HCT116 (cell line): ENCODE results near the gene BARX1. TPM values are rescaled to one million over a fixed set of nuclear protein-coding genes. Genes with fewer than 3 reads are reported as not detected.
"Not testable (repeated sequence)": the region's sequence is repeated elsewhere in the genome, so short reads cannot be mapped to it uniquely, and the experiment has no call there.

ENCODE experiments used
- ATAC-seq: fragments of 200-7000 bp; cut with Tn5 transposase; 2 replicates; pipeline ENCODE4 v1.9.1; 2020; ENCODE audit warnings: mild to moderate bottlenecking, moderate library complexity
- BruUV-seq: library from RNA; stranded (reverse); fragments of 400-500 nt; replicated peaks from 2 replicates; lab custom pipeline; 2021; lab: Mats Ljungman, UMichigan
- CTCF ChIA-PET: fragments of 300-600 bp; sonication (Branson Sonifier 250); formaldehyde crosslinking; loops from one replicate; lab custom pipeline; 2021; ENCODE audit warnings: antibody characterized with exemption; lab: Charles Lee
- POLR2A ChIA-PET: fragments of 300-600, 350-600 bp; sonication (Branson Sonifier 250); formaldehyde crosslinking; loops from one replicate; lab custom pipeline; 2021; ENCODE audit warnings: antibody characterized with exemption; lab: Charles Lee
- RAD21 ChIA-PET, 2 experiments: fragments of 300-600 bp; sonication (Branson Sonifier 250); formaldehyde crosslinking; loops; one replicate each; lab custom pipeline; 2023; ENCODE audit warnings: low total read pairs in 2 of 2; ENCODE audit not compliant: uncharacterized antibody in 2 of 2, unreplicated experiment in 2 of 2, low non-redundant PET in 1 of 2; lab: Charles Lee
- DNase-seq: peaks from one replicate; pipeline ENCODE4 v3.0.0-alpha.2; 2010; ENCODE audit warnings: low read depth, low spot score
- H2AFZ ChIP-seq: fragments of 200-600 bp; shearing (Covaris generic), sonication (generic); 2 replicates; pipeline ENCODE4 v1.6.1; 2017; ENCODE audit warnings: low read depth, mixed run types, mixed read lengths, antibody characterized with exemption, low read length; ENCODE audit not compliant: poor library complexity, severe bottlenecking
- H3K27ac ChIP-seq: 2 replicates; pipeline ENCODE4 v1.5.1; 2012; ENCODE audit warnings: low read depth, low read length
- H3K27me3 ChIP-seq: fragments of 200-600 bp; sonication (generic); 2 replicates; pipeline ENCODE4 v1.6.1; 2016; ENCODE audit warnings: mixed run types, low read length, mixed read lengths; ENCODE audit not compliant: insufficient read depth
- H3K36me3 ChIP-seq, 2 experiments: fragments of 200-500 bp in 1 of 2; fragments of 200-600 bp in 1 of 2; sonication (Bioruptor generic) in 1 of 2; sonication (generic) in 1 of 2; 2 replicates each; pipeline versions ENCODE4 v1.5.1 to v1.6.1; 2014 to 2016; ENCODE audit warnings: low read length in 2 of 2, inconsistent platforms in 1 of 2, mixed read lengths in 1 of 2, mixed run types in 1 of 2; ENCODE audit not compliant: insufficient read depth in 2 of 2, control insufficient read depth in 1 of 2
- H3K4me1 ChIP-seq, 2 experiments: fragments of 200-600 bp in 1 of 2; sonication (generic) in 1 of 2; 2 replicates each; pipeline versions ENCODE4 v1.5.1 to v1.6.1; 2012 to 2017; ENCODE audit warnings: low read length in 2 of 2, inconsistent platforms in 1 of 2, mild to moderate bottlenecking in 1 of 2, mixed read lengths in 1 of 2, mixed run types in 1 of 2, moderate library complexity in 1 of 2; ENCODE audit not compliant: insufficient read depth in 2 of 2, control insufficient read depth in 1 of 2
- H3K4me2 ChIP-seq: fragments of 200-600 bp; sonication (generic); 2 replicates; pipeline ENCODE4 v1.6.1; 2017; ENCODE audit warnings: mixed run types, low read length, mixed read lengths
- H3K4me3 ChIP-seq, 2 experiments: fragments of 200-600 bp in 1 of 2; sonication (generic) in 1 of 2; replicated peaks in 1 of 2; 2 replicates each; pipeline ENCODE4 v1.5.1; 2011 to 2016; ENCODE audit warnings: low read length in 2 of 2, control low read depth in 1 of 2, low read depth in 1 of 2, mild to moderate bottlenecking in 1 of 2, mixed read lengths in 1 of 2, mixed run types in 1 of 2
- H3K79me2 ChIP-seq: fragments of 200-600 bp; sonication (generic); 2 replicates; pipeline ENCODE4 v1.6.1; 2017; ENCODE audit warnings: mild to moderate bottlenecking, mixed run types, low read length, moderate library complexity, mixed read lengths; ENCODE audit not compliant: insufficient read depth
- H3K9ac ChIP-seq: fragments of 200-600 bp; sonication (generic); 2 replicates; pipeline ENCODE4 v1.6.1; 2016; ENCODE audit warnings: low read length, mixed read lengths
- H3K9me2 ChIP-seq: fragments of 200-600 bp; sonication (generic), shearing (Covaris generic); 2 replicates; pipeline ENCODE4 v1.6.1; 2017; ENCODE audit warnings: mixed run types, mild to moderate bottlenecking, moderate library complexity; ENCODE audit not compliant: insufficient read depth
- H3K9me3 ChIP-seq, 2 experiments: fragments of 200-500 bp in 1 of 2; fragments of 200-600 bp in 1 of 2; sonication (Bioruptor generic) in 1 of 2; sonication (generic) in 1 of 2; 2 replicates each; pipeline ENCODE4 v1.6.1; 2014 to 2017; ENCODE audit warnings: low read length in 2 of 2, mixed read lengths in 2 of 2, inconsistent platforms in 1 of 2, low read depth in 1 of 2, mild to moderate bottlenecking in 1 of 2, mixed run types in 1 of 2, moderate library complexity in 1 of 2; ENCODE audit not compliant: control insufficient read depth in 1 of 2, insufficient read depth in 1 of 2
- H4K20me1 ChIP-seq: fragments of 200-600 bp; sonication (generic), shearing (Covaris generic); 2 replicates; pipeline ENCODE4 v1.6.1; 2017; ENCODE audit warnings: mixed run types, mild to moderate bottlenecking, moderate library complexity; ENCODE audit not compliant: insufficient read depth
- POLR2A ChIP-seq: IDR thresholded peaks from 2 replicates; pipeline ENCODE4 v1.7.0; 2011; ENCODE audit warnings: borderline replicate concordance; ENCODE audit not compliant: insufficient read depth, insufficient read length; ENCODE audit errors: extremely low read depth
- intact Hi-C: fragments of 100-400 bp; cut with micrococcal nuclease; formaldehyde crosslinking; loops from 2 replicates; pipeline ENCODE4 v1.10.0; 2022
- total RNA-seq: library from RNA; stranded (reverse); gene quantifications from one replicate; pipeline ENCODE4 v1.2.1, GENCODE V29; 2021; ENCODE audit not compliant: unreplicated experiment

The BARX1 gene
- total RNA-seq, 1 experiment from 2014 or later = not detected

GRCh38 chr9:93972655-93973054, 17.5 kb upstream of the BARX1 start:
- H3K9me2 ChIP-seq, BruUV-seq, H3K9ac ChIP-seq, H3K27ac ChIP-seq, H3K36me3 ChIP-seq, DNase-seq, RAD21 ChIA-PET, H3K9me3 ChIP-seq, ATAC-seq, H3K27me3 ChIP-seq, H3K4me1 ChIP-seq, POLR2A ChIA-PET, CTCF ChIA-PET, intact Hi-C loops, H3K4me3 ChIP-seq, H2AFZ ChIP-seq, H3K79me2 ChIP-seq, H4K20me1 ChIP-seq, H3K4me2 ChIP-seq: not testable (repeated sequence)

DNA sequence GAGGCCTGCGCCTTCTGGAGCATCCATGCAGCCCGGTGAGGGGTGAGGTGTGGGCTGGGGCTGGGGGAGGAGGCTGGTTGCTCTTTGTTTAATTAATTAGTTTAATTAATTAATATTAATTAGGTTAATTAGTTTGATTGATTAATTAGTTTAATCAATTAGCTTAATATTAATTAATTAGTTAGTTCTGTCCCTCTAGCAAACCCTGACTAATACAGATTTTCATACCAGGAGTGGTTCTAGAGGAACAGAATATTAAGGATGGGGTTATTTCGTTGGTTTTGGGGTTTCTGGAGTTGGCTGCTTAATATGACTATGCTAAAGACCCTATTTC, 14.1 kb upstream of the BARX1 start:
- no peak overlapping the region for H3K9ac ChIP-seq
- no peak for ATAC-seq
- POLR2A ChIA-PET = no interaction called here

More for the DNA sequence above, 14.1 kb upstream of the BARX1 start:
- H3K27ac ChIP-seq = no peak overlapping the region
- CTCF ChIA-PET = interaction anchor here (1.0 kb wide), 1 partner anchor 33 kb away, joined by 3 read pairs; no protein-coding TSS in a partner anchor
- TF ChIP-seq POLR2A = no peak
- TF ChIP-seq, all 23 proteins: peak for 0
- H3K4me1 ChIP-seq = no peaks in the 10 kb centered on the region
- no peaks in the 10 kb centered on the region for H3K36me3 ChIP-seq
- no TSS peak for BruUV-seq
- H3K27me3 ChIP-seq = no peaks in the 10 kb centered on the region
- H3K9me2 ChIP-seq = no peaks in the 10 kb centered on the region
- no peak for DNase-seq
- H4K20me1 ChIP-seq = no peaks in the 10 kb centered on the region
- RAD21 ChIA-PET = no interaction called here
- H3K4me3 ChIP-seq = no peak overlapping the region
- no peak overlapping the region for H2AFZ ChIP-seq
- H3K79me2 ChIP-seq = no peaks in the 10 kb centered on the region
- no peak overlapping the region for H3K4me2 ChIP-seq
- intact Hi-C loops = no loop called here
- H3K9me3 ChIP-seq = no peaks in the 10 kb centered on the region
